GM19468 (cell line): ENCODE measurements around the gene TSPAN5.

ENCODE experiments used
- ATAC-seq: cut with Tn5 transposase; IDR thresholded peaks from one replicate; pipeline ENCODE4 v1.9.1; 2021; ENCODE audit warnings: mild to moderate bottlenecking, moderate library complexity, moderate number of reproducible peaks; ENCODE audit not compliant: unreplicated experiment; ENCODE audit errors: extremely low read depth

Gene TSPAN5

GRCh38 chr4:98433691-98434090, 224.7 kb downstream of the TSPAN5 start:
- no peak for ATAC-seq

- ATAC-seq: no peak
Observed at GRCh38 chr4:98430708-98431403, 227.6 kb downstream of the TSPAN5 start.

GRCh38 chr4:98423009-98423408, 235.4 kb downstream of the TSPAN5 start:
- no peak for ATAC-seq

GRCh38 chr4:98421111-98421510, 237.3 kb downstream of the TSPAN5 start:
- no peak for ATAC-seq
